NCI-H226 (cell line): ENCODE data around the gene PKNOX1.
A peak's percentile ranks its signal among the peaks of the same experiment; 100 is the strongest.
"Not testable (repeated sequence)": the region's sequence is repeated elsewhere in the genome, so short reads cannot be mapped to it uniquely, and the experiment has no call there.

ENCODE experiments used
- DNase-seq: peaks from one replicate; pipeline ENCODE4 v3.0.0-alpha.2; 2015

PKNOX1 gene

DNA sequence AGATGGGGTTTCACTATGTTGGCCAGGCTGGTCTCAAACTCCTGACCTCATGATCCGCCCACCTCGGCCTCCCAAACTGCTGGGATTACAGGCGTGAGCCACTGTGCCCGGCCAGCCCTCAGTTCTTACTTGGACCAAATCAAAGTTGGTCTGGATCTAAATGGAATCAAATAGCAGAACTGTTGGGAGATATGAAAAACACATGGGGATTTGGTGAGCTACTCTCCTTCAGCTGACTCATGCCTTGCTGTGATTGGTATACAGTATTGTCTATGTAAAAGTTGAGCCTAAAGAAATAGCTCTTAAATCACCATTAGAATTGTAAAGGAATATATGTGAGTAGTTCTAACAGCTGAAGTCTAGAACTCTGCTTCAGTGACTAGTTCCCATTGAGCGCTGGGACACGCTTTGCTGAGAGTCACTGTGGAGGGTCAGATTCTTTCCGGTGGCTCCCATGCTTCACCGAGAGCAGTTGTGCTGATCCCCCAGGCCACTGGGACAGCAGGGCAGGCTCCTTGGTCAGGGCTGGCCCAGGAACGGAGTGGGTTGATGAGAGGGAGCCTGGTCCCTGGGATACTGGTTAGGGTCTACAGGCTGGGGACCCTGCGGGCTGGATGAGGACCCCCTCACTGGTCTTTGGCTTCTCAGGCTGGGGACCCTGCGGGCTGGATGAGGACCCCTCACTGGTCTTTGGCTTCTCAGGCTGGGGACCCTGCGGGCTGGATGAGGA lies 14.0 kb downstream of the PKNOX1 start:
- no peak for DNase-seq

- DNase-seq = not testable (repeated sequence)
Observed at GRCh38 chr21:42989370-42989769, 15.0 kb downstream of the PKNOX1 start.

DNA sequence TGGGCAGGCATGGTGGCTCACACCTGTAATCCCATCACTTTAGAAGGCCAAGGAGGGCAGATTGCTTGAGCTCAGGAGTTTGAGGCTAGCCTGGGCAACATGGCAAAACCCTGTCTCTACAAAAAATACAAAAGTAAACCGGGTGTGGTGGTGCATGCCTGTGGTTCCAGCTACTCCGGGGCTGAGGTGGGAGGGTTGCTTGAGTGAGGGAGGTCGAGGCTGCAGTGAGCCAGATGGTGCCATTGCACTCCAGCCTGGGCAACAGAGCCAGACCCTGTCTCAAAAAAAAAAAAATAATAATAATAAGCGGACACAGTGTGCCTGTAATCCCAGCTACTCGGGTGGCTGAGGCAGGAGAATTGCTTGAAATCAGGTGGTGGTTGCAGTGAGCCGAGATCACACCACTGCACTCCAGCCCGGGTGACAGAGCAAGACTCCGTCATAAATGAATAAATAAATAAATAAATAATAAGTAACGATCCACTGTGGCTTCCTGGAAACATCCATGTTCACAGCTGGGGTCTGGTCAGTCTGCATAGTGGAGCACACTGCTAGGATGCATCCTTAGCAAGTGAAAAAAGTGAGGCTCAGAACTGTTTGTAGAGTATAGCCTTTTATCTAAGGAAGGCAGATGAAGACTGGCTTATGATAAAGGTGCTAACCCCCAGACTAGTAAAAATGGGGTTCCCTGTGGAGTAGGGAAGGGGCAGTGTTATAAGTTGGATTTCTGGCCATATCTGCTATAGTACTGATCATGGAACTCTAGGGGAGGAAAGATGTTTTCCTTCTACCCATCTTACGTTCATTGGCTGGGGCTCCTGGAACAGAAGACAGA lies 15.7 kb downstream of the PKNOX1 start:
- no peak for DNase-seq

DNA sequence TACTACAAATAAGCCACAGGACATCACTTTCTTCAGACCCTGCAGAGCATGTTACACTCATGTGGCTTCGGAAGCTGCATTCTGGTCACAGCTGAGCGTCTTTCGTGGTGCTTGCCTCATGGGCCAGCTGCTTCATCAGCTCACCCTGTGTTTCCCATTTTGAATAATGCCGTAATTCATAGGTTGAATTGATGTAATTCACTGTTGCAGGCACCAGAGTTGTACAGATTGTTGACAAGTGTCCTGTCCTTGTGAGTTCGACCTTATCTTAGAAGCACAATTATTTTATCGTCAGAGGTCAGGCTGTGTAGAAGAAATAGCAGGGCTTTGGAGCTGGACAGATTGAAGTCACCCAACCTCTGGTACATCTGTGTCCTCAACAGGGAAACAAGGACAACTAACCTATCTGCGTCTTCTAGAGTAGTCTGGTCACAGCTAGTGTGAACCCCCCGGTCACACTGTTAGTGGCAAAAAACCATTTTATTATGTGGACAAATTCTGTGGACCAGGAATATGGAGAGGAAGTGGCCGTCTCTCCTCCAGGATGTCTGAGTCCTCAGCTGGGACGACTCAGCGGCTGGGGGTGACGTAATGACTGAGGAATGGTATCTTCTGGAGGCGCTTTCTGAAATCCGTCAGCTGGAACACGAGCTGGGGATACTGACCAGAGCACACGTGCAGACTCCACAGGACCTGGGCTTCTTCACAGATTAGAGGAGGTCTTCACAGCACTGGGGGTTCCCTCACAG lies 17.8 kb downstream of the PKNOX1 start:
- peak; percentile 54 for DNase-seq

DNA sequence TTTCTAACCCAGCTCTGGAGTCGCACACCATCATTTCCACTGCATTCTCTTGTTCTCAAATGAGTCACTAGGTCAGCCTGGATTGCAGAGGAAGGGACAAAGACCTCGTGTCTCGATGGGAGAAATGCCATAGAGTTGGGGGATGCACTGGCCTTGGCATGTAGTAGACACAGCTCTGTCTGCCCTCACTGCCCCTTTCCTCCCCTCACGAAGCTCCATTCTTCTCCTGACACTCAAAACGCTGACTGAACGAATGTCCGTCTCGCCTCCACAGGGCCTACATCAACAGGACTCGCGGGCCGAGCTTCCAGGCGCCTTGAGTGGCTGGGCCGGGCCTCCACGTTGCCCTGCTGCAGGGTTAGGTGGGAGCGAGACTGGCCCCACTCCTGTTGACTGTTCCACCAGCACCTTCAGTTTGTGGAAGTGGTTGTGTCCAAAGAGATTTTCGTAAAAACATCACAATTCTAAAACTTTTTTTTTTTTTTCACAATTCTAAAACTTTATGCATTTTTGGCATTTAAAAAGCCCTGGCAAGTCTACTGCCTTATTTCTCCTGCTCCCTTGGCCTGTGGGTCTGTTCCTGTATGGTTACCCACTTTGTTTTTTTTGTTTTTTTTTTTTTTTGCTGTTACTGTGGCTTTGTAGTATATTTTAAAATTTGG lies 18.8 kb downstream of the PKNOX1 start:
- no peak for DNase-seq

DNA sequence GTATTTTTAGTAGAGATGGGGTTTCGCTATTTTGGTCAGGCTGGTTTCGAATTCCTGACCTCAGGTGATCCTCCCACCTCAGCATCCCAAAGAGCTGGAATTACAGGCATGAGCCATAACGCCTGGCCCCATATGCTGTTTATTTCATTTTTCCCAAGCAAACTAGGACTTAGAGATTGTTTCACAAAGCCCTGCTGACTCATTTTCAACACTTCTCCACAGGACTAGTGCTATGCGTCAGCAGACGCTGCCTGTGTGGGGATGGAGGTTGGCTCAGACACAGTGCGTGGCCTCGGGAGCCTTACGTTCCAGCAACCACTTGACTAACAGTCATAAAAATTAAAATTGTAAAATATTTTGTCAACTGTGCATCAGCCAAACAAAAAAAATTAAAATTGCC lies 22.7 kb downstream of the PKNOX1 start:
- DNase-seq = peak; percentile 62

DNA sequence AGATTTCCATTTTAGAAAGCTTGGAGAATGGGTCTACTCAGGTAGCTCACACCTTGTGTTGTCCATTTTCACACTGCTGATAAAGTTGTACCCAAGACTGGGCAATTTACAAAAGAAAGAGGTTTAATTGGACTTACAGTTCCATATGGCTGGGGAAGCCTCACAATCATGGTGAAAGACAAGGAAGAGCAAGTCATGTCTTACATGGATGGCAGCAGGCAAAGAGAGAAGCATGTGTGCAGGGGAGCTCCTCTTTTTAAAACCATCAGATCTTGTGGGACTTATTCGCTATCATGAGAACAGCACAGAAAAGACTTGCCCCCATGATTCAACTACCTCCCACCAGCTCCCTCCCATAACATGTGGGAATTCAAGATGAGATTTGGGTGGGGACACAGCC lies 23.6 kb downstream of the PKNOX1 start:
- not testable (repeated sequence) for DNase-seq

DNA sequence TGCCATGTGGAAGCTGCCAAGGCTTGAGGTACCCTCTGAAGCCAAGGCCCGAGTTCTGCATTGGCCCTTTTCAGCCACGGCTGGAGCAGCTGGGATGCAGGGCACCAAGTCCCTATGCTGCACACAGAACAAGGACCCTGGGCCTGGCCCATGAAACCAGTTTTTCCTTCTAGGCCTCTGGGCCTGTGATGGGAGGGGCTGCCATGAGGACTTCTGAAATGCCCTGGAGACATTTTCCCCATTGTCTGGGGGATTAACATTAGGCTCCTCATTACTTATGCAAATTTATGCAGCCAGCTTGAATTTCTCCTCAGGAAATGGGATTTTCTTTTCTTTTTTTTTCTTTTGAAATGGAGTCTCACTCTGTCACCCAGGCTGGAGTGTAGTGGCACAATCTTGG lies 24.8 kb downstream of the PKNOX1 start:
- not testable (repeated sequence) for DNase-seq

DNA sequence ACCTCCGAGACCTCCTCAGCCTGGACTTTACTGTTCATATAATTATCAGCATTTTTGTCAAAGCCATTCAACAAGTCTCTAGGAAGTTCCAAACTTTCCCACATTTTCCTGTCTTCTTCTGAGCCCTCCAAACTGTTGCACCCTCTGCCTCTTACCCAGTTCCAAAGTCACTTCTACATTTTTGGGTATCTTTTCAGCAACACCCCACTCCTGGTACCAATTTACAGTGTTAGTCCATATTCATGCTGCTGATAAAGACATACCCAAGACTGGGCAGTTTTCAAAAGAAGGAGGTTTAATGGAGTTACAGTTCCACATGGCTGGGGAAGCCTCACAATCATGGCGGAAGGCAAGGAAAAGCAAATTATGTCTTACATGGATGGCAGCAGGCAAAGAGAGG lies 25.7 kb downstream of the PKNOX1 start:
- DNase-seq = not testable (repeated sequence)

GRCh38 chr21:43001316-43001715 lies 27.0 kb downstream of the PKNOX1 start:
- no peak for DNase-seq

DNA sequence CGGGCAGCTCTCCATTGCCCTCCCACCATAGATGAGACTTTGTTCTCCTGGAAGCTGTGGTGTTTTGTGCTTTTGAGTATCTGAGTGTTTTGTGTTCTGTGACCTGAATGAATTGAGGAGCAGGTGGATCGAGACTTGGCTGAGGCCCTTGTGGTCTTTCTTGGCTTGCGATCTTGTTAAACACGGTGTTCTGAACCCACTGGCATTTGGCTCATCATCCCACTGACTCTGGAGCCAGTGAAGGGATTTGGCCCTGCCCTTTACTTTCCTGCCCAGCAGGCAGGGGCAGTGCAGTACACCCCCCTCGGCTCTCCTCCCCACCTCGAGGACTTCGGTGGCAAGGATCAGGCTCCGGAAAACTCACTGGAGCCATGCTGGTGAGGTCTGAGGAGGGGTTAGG lies 30.6 kb downstream of the PKNOX1 start:
- no peak for DNase-seq

GRCh38 chr21:43005635-43006034 lies 31.3 kb downstream of the PKNOX1 start:
- DNase-seq = no peak

- not testable (repeated sequence) for DNase-seq
Observed at GRCh38 chr21:43006051-43006873, 31.9 kb downstream of the PKNOX1 start.

GRCh38 chr21:43006874-43007208 lies 32.5 kb downstream of the PKNOX1 start:
- DNase-seq = no peak

- peak; percentile 21 for DNase-seq
Observed at GRCh38 chr21:43012596-43012995, 38.2 kb downstream of the PKNOX1 start.

DNA sequence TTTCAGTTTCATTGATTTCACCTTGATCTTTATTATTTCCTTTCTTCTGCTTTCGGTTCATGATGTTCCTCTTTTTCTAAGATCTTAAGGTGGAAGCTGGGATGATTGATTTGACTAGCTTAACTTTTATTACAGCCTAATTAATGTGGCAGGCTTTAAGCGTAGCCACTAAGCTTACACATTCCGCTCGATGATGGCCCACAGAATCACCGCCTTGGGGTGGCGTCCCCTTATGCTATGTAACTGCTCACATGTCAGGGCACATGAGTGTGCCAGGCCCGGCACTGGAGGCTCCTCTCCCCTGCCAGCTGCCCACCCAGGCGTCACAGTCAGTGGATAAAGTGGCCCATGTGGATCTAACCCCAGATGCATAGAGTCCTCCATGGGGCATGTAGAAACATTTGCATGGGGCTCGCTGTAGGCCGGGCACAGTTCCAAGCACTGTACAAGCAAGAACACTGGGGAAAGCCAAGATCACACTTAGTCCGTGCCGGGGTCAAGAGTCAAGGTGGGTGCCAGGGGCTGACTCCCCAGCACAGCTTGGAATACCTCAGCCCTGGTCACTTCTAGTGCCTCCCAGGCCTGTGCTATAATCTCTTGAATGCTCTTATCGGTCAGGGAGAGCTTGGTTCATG lies 41.7 kb downstream of the PKNOX1 start:
- no peak for DNase-seq

- DNase-seq = no peak
Observed at GRCh38 chr21:43016728-43017127, 42.4 kb downstream of the PKNOX1 start.

DNA sequence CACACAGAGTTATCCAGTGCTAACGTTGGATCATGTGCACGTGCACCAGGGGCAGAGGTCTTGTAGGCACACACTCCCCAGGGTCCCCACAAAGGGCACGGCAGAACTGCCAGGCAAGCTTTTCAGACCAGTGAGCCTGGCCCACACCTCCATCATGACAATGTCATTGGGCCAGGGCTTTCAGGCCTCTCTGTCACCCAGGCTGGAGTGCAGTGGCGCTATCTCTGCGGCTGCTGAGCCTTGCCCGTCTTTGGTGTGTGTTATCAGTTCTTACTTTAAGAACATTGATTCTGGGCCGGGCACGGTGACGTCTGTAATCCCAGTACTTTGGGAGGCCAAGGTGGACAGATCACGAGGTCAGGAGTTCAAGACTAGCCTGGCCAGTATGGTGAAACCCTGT lies 44.2 kb downstream of the PKNOX1 start:
- no peak for DNase-seq

GRCh38 chr21:43020177-43020576 lies 45.8 kb downstream of the PKNOX1 start:
- DNase-seq = no peak

GRCh38 chr21:43020771-43021170 lies 46.4 kb downstream of the PKNOX1 start:
- no peak for DNase-seq

- DNase-seq = no peak
Observed at GRCh38 chr21:43021191-43021590, 46.8 kb downstream of the PKNOX1 start.
